ENCODE measurements around the gene ADGRG6.

GRCh38 chr6:142355520-142356174, 53.8 kb downstream of the ADGRG6 start:
- TF ChIP-seq CTCF (IDR thresholded peaks at IDR 0.05) (no peak), POLR2A (IDR thresholded peaks at IDR 0.05) (no peak), EP300 (IDR thresholded peaks at IDR 0.05) (no peak)

Measured in ovary (tissue), 3 donors.